ENCODE results near the gene KCTD6. TPM values are rescaled to one million over a fixed set of nuclear protein-coding genes. Genes with fewer than 3 reads are reported as not detected.

Gene KCTD6
- total RNA-seq, 4 donors from 2014 or later, result 13.6 to 16.8 (median 15.1) TPM

DNA sequence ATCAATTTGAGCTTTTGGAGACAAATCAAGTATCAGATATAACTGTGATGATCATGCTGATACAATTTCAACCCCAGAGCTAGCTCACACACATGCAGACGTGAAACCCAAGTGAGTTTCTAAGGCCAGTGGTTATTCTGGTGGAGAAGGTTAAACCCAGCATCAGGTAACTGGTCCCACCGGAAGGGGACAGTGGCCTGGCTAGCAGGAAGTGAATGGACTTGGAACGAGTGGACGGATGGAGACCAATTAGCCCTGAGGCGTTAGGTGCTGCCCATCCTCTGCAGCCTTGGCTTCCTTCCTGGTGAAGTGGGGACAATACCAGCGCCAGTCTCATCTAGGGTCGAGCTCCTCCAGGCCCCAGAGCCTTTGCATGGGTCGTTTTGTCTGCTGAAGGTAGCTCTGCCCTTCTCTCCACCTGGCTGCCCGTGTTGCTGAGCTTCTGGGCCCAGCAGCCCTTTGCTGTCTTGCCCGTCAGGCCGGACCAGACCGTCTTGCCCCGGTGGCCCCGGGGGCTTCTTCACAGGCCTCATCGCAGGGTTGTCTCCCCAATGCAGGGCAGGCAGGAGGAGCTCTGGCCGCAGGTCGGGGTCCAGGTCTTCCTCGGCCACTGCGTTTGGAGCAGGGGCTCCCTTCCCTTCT, 915 bp upstream of the KCTD6 start:
- DNase-seq (ENCODE audit: extremely low spot score), result no peak
- no peak for TF ChIP-seq POLR2AphosphoS5 (IDR thresholded peaks at IDR 0.05)
- no peak for TF ChIP-seq EP300 (IDR thresholded peaks at IDR 0.05)
- TF ChIP-seq POLR2A (IDR thresholded peaks at IDR 0.05; ENCODE audit: low read depth), result no peak
- TF ChIP-seq, protein P1, sequence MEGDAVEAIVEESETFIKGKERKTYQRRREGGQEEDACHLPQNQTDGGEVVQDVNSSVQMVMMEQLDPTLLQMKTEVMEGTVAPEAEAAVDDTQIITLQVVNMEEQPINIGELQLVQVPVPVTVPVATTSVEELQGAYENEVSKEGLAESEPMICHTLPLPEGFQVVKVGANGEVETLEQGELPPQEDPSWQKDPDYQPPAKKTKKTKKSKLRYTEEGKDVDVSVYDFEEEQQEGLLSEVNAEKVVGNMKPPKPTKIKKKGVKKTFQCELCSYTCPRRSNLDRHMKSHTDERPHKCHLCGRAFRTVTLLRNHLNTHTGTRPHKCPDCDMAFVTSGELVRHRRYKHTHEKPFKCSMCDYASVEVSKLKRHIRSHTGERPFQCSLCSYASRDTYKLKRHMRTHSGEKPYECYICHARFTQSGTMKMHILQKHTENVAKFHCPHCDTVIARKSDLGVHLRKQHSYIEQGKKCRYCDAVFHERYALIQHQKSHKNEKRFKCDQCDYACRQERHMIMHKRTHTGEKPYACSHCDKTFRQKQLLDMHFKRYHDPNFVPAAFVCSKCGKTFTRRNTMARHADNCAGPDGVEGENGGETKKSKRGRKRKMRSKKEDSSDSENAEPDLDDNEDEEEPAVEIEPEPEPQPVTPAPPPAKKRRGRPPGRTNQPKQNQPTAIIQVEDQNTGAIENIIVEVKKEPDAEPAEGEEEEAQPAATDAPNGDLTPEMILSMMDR (IDR thresholded peaks at IDR 0.05), result no peak

DNA sequence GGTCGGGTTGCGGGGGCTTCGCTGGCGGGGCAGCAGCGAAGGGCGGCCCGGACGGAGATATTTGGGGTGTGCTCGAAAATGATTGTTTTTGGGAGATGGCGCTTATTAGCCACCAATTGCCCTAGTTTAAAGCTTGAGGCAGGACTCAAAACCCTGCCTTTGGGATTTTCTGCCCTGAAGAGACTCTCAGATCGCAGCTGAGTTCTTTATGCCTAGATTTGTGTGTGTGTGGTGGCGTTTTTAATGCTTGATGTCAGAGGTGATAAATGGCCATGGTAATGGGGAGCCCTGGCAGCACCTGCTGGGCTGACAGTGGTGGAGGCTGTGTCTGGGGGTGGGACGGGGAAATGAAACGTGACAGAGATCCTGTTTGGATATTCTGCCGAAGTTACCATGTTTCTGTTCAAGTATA, 604 bp downstream of the KCTD6 start:
- TF ChIP-seq POLR2A (IDR thresholded peaks at IDR 0.05; ENCODE audit: low read depth) (no peak), POLR2AphosphoS5 (IDR thresholded peaks at IDR 0.05) (no peak), EP300 (IDR thresholded peaks at IDR 0.05) (no peak)
- TF ChIP-seq, protein P1 (IDR thresholded peaks at IDR 0.05), result no peak
- peak overlapping the region; percentile 80 to 92 (median 88) for H3K4me3 ChIP-seq
- peaks cover 44 to 67% (median 62%) of the 10 kb centered on the region in 4 donors for H3K4me1 ChIP-seq
- intact Hi-C loops (cut with DNase I), result loop anchor here (5.0 kb wide), 2 partner anchors 40 to 160 kb away; partner anchors contain the start of gene PXK
- no peak for DNase-seq (ENCODE audit: extremely low spot score)
- no peaks in the 10 kb centered on the region for H3K27me3 ChIP-seq
- 0% methylated on average over 9 of the region's 15 CpGs for WGBS
- no peaks in the 10 kb centered on the region for H3K9me3 ChIP-seq
- no peaks in the 10 kb centered on the region for H3K36me3 ChIP-seq
- H3K27ac ChIP-seq (replicated peaks in 1 of 4), result peak overlapping the region; percentile 83 to 92 (median 88)

More for the DNA sequence above, 915 bp upstream of the KCTD6 start:
- intact Hi-C loops (cut with DNase I), result loop anchor here (2.0 to 5.0 kb wide), 3 partner anchors 41 to 159 kb away; partner anchors contain the start of genes PDHB and PXK
- peaks cover 33 to 59% (median 54%) of the 10 kb centered on the region in 4 donors for H3K4me1 ChIP-seq
- H3K4me3 ChIP-seq, result peak overlapping the region; percentile 80 to 92 (median 88)
- WGBS, result 80% methylated on average over 18 of the region's 19 CpGs
- H3K36me3 ChIP-seq, result no peaks in the 10 kb centered on the region
- peak overlapping the region; percentile 83 to 92 (median 88) for H3K27ac ChIP-seq (replicated peaks in 1 of 4)
- H3K27me3 ChIP-seq, result no peaks in the 10 kb centered on the region
- H3K9me3 ChIP-seq, result no peaks in the 10 kb centered on the region

DNA sequence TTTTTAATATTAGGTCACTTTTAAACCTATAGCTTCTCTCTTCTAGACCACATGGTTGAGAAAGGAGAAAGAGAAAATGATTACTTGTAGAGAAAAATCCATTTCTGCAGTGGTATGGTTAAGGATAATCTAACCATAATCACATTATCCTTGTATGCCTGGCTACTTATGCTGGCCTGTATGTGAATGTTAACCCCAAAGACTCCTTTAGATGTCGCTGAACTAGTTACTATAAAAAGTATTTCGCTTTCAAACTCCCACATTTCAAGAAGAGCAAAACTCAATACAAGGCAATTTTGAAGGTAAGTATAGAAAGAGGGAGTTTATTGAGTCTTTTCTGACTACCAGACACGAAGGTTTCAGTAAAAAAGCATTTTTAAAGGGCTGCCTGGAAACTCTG, 2.2 kb downstream of the KCTD6 start:
- WGBS, result 68% methylated on average over 3 of the region's 3 CpGs
- intact Hi-C loops (cut with DNase I), result loop anchor here (5.0 kb wide), 2 partner anchors 38 to 162 kb away; partner anchors contain the start of gene PXK
- DNase-seq (ENCODE audit: extremely low spot score), result no peak
- Histone ChIP-seq H3K27ac (replicated peaks in 1 of 4) (no peak overlapping the region), H3K36me3 (no peaks in the 10 kb centered on the region), H3K4me3 (peak overlapping the region in 2 of 4 donors; percentile 80 to 92), H3K9me3 (no peaks in the 10 kb centered on the region), H3K4me1 (peaks cover 46 to 80% (median 75%) of the 10 kb centered on the region in 4 donors), H3K27me3 (no peaks in the 10 kb centered on the region)
- TF ChIP-seq POLR2A (IDR thresholded peaks at IDR 0.05; ENCODE audit: low read depth), result no peak
- no peak for TF ChIP-seq POLR2AphosphoS5 (IDR thresholded peaks at IDR 0.05)
- TF ChIP-seq, protein P1 (IDR thresholded peaks at IDR 0.05), result no peak
- no peak for TF ChIP-seq EP300 (IDR thresholded peaks at IDR 0.05)

DNA sequence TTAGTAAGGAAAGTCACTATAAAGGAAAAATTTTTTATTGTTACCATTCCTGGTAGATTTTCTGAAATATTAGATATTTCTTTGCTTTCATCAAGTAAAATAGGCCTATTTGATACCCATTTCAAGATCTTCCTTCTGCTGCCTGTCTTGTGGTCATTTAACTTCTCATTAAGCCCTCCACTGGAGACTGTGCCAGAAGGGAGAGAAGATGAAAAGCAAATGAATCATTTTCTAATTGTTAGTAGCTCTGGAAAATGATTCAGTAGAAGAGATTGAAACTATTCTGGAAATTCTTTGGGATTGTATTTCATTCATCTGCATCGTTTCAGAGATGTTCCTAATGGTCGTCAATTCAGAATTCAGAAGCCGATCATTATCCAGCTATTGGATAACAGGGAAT, 3.2 kb downstream of the KCTD6 start:
- H3K4me3 ChIP-seq, result no peak overlapping the region
- peaks cover 0 to 5% (median 1%) of the 10 kb centered on the region in 4 donors for H3K36me3 ChIP-seq
- peaks cover 46 to 81% (median 73%) of the 10 kb centered on the region in 4 donors for H3K4me1 ChIP-seq
- no peaks in the 10 kb centered on the region for H3K27me3 ChIP-seq
- TF ChIP-seq POLR2A (IDR thresholded peaks at IDR 0.05; ENCODE audit: low read depth), result no peak
- TF ChIP-seq POLR2AphosphoS5 (IDR thresholded peaks at IDR 0.05), result no peak
- no peak for TF ChIP-seq EP300 (IDR thresholded peaks at IDR 0.05)
- TF ChIP-seq, protein P1 (IDR thresholded peaks at IDR 0.05), result no peak
- H3K9me3 ChIP-seq, result no peaks in the 10 kb centered on the region
- intact Hi-C loops (cut with DNase I), result no loop called here
- 38% methylated on average over 3 of the region's 3 CpGs for WGBS
- no peak overlapping the region for H3K27ac ChIP-seq (replicated peaks in 1 of 4)
- DNase-seq (ENCODE audit: extremely low spot score), result no peak

Data from esophagus muscularis mucosa (tissue), 4 donors.